ENCODE measurements around the gene FGF18. TPM values are rescaled to one million over a fixed set of nuclear protein-coding genes. Genes with fewer than 3 reads are reported as not detected.

Gene FGF18
- total and polyA plus RNA-seq, 7 donors, result 0.14 to 0.66 (median 0.28) TPM

GRCh38 chr5:171432076-171432475, 12.6 kb downstream of the FGF18 start:
- intact Hi-C loops (cut with DNase I), result no loop called here
- Histone ChIP-seq H3K9me3 (no peaks in the 10 kb centered on the region), H3K4me1 (no peaks in the 10 kb centered on the region), H3K36me3 (ENCODE audit: insufficient read depth in 1 of 2, low read depth in 1 of 2) (no peaks in the 10 kb centered on the region), H3K4me3 (no peak overlapping the region), H3K27me3 (ENCODE audit: insufficient read depth in 3 of 3, low read length in 2 of 3) (no peaks in the 10 kb centered on the region), H3K27ac (no peak overlapping the region)
- TF ChIP-seq, protein P1, sequence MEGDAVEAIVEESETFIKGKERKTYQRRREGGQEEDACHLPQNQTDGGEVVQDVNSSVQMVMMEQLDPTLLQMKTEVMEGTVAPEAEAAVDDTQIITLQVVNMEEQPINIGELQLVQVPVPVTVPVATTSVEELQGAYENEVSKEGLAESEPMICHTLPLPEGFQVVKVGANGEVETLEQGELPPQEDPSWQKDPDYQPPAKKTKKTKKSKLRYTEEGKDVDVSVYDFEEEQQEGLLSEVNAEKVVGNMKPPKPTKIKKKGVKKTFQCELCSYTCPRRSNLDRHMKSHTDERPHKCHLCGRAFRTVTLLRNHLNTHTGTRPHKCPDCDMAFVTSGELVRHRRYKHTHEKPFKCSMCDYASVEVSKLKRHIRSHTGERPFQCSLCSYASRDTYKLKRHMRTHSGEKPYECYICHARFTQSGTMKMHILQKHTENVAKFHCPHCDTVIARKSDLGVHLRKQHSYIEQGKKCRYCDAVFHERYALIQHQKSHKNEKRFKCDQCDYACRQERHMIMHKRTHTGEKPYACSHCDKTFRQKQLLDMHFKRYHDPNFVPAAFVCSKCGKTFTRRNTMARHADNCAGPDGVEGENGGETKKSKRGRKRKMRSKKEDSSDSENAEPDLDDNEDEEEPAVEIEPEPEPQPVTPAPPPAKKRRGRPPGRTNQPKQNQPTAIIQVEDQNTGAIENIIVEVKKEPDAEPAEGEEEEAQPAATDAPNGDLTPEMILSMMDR (IDR thresholded peaks at IDR 0.05), result no peak
- WGBS, 3 donors, result 74 to 83% (median 77%) methylated on average over 8 of the region's 8 CpGs
- DNase-seq (no peak), ATAC-seq (no peak)

- no peak overlapping the region for H3K27ac ChIP-seq
- no peak for ATAC-seq
- H3K4me3 ChIP-seq, result no peak overlapping the region
- no peaks in the 10 kb centered on the region for H3K4me1 ChIP-seq
- intact Hi-C loops (cut with DNase I), result no loop called here
- no peaks in the 10 kb centered on the region for H3K27me3 ChIP-seq (ENCODE audit: insufficient read depth in 3 of 3, low read length in 2 of 3)
- H3K9me3 ChIP-seq, result no peaks in the 10 kb centered on the region
- 83 to 84% (median 83%) methylated on average over 16 of the region's 16 CpGs for WGBS, 3 donors
- DNase-seq, result no peak
- no peaks in the 10 kb centered on the region for H3K36me3 ChIP-seq (ENCODE audit: insufficient read depth in 1 of 2, low read depth in 1 of 2)
- TF ChIP-seq, protein P1 (IDR thresholded peaks at IDR 0.05), result no peak
Observed at GRCh38 chr5:171432583-171433351, 13.3 kb downstream of the FGF18 start.

DNA sequence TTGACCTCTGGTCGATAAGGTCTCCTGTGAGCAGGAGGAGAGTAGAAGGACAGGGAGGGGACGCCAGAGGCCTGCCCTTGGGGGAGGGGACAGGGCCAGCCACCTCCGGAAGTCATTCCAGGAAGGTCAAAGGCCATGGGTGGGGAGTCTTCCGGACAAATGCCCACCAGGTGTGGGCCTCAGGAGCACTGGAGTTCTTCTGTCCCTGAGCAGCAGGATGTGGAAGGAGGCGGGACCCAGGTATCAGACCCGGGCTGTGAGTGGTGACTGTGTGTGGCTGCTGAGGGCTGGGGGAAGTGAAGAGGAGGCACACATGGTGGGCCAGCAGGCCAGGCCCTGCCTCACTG, 13.9 kb downstream of the FGF18 start:
- WGBS, 3 donors, result 66 to 73% (median 70%) methylated on average over 6 of the region's 6 CpGs
- Histone ChIP-seq H3K27ac (no peak overlapping the region), H3K36me3 (ENCODE audit: insufficient read depth in 1 of 2, low read depth in 1 of 2) (no peaks in the 10 kb centered on the region), H3K4me1 (no peaks in the 10 kb centered on the region), H3K27me3 (ENCODE audit: insufficient read depth in 3 of 3, low read length in 2 of 3) (no peaks in the 10 kb centered on the region), H3K4me3 (no peak overlapping the region), H3K9me3 (no peaks in the 10 kb centered on the region)
- ATAC-seq, result no peak
- intact Hi-C loops (cut with DNase I), result no loop called here
- DNase-seq, result no peak
- TF ChIP-seq, protein P1 (IDR thresholded peaks at IDR 0.05), result no peak

DNA sequence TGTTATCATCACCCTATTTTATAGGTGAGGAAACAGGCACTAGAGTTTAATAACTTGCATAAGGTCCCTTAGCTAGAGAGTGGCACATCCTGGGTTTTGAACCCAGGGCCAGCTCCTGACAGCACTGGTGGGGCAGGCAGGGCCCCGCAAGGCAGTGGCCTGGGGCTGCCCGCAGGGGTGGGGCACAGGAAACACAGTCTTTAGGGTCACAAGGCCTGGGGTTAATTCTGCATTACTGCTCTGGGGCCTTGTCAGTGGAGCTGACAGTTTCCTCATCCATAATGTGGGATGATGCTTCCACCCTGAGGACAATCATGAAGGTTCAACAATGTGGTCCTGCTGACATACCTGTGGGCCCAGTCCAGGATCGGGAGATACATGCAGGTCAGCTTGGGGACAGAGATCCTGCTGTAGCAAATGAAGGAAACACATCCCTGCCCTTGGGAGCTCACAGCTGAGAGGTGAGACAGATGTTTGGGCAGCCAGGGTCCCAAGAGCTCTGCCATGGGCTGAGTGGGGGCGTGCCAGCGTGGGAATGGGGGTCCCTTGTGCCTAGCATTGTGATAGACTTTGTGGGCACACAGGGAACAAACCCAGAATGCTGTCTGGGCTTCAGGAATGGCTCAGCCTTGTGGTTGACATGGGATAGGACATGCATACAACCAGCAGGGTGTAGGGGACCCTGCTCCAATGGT, 14.7 kb downstream of the FGF18 start:
- H3K27me3 ChIP-seq (ENCODE audit: insufficient read depth in 3 of 3, low read length in 2 of 3), result no peaks in the 10 kb centered on the region
- no peak overlapping the region for H3K27ac ChIP-seq
- H3K36me3 ChIP-seq (ENCODE audit: insufficient read depth in 1 of 2, low read depth in 1 of 2), result no peaks in the 10 kb centered on the region
- DNase-seq, result no peak
- no peaks in the 10 kb centered on the region for H3K9me3 ChIP-seq
- no peaks in the 10 kb centered on the region for H3K4me1 ChIP-seq
- ATAC-seq, result no peak
- intact Hi-C loops (cut with DNase I), result no loop called here
- 92 to 94% (median 93%) methylated on average over 5 of the region's 5 CpGs for WGBS, 3 donors
- TF ChIP-seq, protein P1 (IDR thresholded peaks at IDR 0.05), result no peak
- no peak overlapping the region for H3K4me3 ChIP-seq

All from psoas muscle (tissue), 8 donors.